ENCODE data around the gene HESX1.

The HESX1 gene

GRCh38 chr3:57160765-57161538, 38.8 kb downstream of the HESX1 start:
- no peaks in the 10 kb centered on the region for H3K9me3 ChIP-seq (ENCODE audit: control insufficient read depth, insufficient read depth, low read length)
- no peak overlapping the region for H3K27ac ChIP-seq (ENCODE audit: low read depth, low read length)
- no peaks in the 10 kb centered on the region for H4K20me1 ChIP-seq (ENCODE audit: control insufficient read depth, insufficient read depth, low read depth, low read length)
- no peaks in the 10 kb centered on the region for H3K9me2 ChIP-seq (replicated peaks; ENCODE audit: control insufficient read depth, low read length)
- peaks cover 6% of the 10 kb centered on the region; the same call in 1 of the 2 replicates for H3K4me1 ChIP-seq (ENCODE audit: control insufficient read depth, low read length)
- H3F3A ChIP-seq (ENCODE audit: control insufficient read depth, insufficient read depth): no peaks in the 10 kb centered on the region
- no peaks in the 10 kb centered on the region for H3K79me2 ChIP-seq (ENCODE audit: control insufficient read depth, low read length)
- no peak overlapping the region for H3K4me3 ChIP-seq (ENCODE audit: low read length)
- no peak overlapping the region for H3K4me2 ChIP-seq (ENCODE audit: low read length)
- H3K36me3 ChIP-seq (ENCODE audit: control insufficient read depth, low read length): no peaks in the 10 kb centered on the region
- TF ChIP-seq CTCF (IDR thresholded peaks at IDR 0.05; ENCODE audit: low read depth, low read length, poor library complexity, severe bottlenecking) (no peak), EZH2phosphoT487 (IDR thresholded peaks at IDR 0.05; ENCODE audit: borderline replicate concordance, low read length) (no peak)
- H3K27me3 ChIP-seq (ENCODE audit: control insufficient read depth, low read length): peaks cover 42% of the 10 kb centered on the region

DNA sequence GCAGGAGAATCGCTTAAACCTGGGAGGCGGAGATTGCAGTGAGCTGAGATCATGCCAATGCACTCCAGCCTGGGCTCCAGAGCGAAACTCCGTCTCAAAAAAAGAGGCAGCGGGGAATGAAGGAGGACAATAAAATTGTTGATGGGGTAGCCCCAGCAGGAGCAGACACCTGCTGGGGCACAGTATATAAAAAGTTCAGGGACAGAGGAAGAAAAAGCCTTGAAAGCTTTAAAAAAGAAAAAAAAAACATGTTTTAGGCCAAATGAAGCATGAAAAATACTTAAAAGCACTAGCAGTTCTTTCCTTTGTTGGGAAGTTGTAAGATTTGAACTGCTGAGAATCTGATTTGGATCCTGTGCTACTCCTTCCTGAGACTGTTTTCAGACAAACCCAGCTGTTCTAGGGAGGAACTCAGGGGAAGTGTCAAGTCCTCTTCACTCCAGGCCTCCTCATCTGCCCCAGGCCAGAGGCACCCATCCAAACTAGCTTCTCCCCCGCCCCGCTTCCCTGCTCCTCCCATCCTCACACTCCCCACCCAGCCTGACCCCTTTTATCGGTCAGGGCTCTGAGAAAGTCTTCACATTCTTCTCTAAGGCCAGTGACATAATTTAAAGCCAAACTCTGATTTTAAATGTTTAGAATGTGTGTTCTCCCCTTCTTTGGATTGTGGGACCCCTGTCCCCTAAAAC, 39.6 kb downstream of the HESX1 start:
- peaks cover 4% of the 10 kb centered on the region; the same call in 1 of the 2 replicates for H3K4me1 ChIP-seq (ENCODE audit: control insufficient read depth, low read length)

GRCh38 chr3:57158813-57159738, 40.7 kb downstream of the HESX1 start:
- no peaks in the 10 kb centered on the region for H3K36me3 ChIP-seq (ENCODE audit: control insufficient read depth, low read length)
- H3K27me3 ChIP-seq (ENCODE audit: control insufficient read depth, low read length): peaks cover 37% of the 10 kb centered on the region
- no peak overlapping the region for H3K4me2 ChIP-seq (ENCODE audit: low read length)
- no peaks in the 10 kb centered on the region for H3K79me2 ChIP-seq (ENCODE audit: control insufficient read depth, low read length)
- TF ChIP-seq EZH2phosphoT487 (IDR thresholded peaks at IDR 0.05; ENCODE audit: borderline replicate concordance, low read length): no peak
- TF ChIP-seq CTCF (IDR thresholded peaks at IDR 0.05; ENCODE audit: low read depth, low read length, poor library complexity, severe bottlenecking): no peak
- no peaks in the 10 kb centered on the region for H4K20me1 ChIP-seq (ENCODE audit: control insufficient read depth, insufficient read depth, low read depth, low read length)
- no peak overlapping the region for H3K27ac ChIP-seq (ENCODE audit: low read depth, low read length)
- H3K4me1 ChIP-seq (ENCODE audit: control insufficient read depth, low read length): no peaks in the 10 kb centered on the region
- no peaks in the 10 kb centered on the region for H3F3A ChIP-seq (ENCODE audit: control insufficient read depth, insufficient read depth)
- no peaks in the 10 kb centered on the region for H3K9me2 ChIP-seq (replicated peaks; ENCODE audit: control insufficient read depth, low read length)
- H3K9me3 ChIP-seq (ENCODE audit: control insufficient read depth, insufficient read depth, low read length): no peaks in the 10 kb centered on the region
- H3K4me3 ChIP-seq (ENCODE audit: low read length): no peak overlapping the region

More for the DNA sequence above, 39.6 kb downstream of the HESX1 start:
- Histone ChIP-seq H3K9me3 (ENCODE audit: control insufficient read depth, insufficient read depth, low read length) (no peaks in the 10 kb centered on the region), H3K27ac (ENCODE audit: low read depth, low read length) (no peak overlapping the region), H3K9me2 (replicated peaks; ENCODE audit: control insufficient read depth, low read length) (no peaks in the 10 kb centered on the region), H3K27me3 (ENCODE audit: control insufficient read depth, low read length) (peaks cover 41% of the 10 kb centered on the region), H3K36me3 (ENCODE audit: control insufficient read depth, low read length) (no peaks in the 10 kb centered on the region), H3K79me2 (ENCODE audit: control insufficient read depth, low read length) (no peaks in the 10 kb centered on the region), H3K4me2 (ENCODE audit: low read length) (no peak overlapping the region), H3K4me3 (ENCODE audit: low read length) (no peak overlapping the region), H4K20me1 (ENCODE audit: control insufficient read depth, insufficient read depth, low read depth, low read length) (no peaks in the 10 kb centered on the region), H3F3A (ENCODE audit: control insufficient read depth, insufficient read depth) (no peaks in the 10 kb centered on the region)
- no peak for TF ChIP-seq EZH2phosphoT487 (IDR thresholded peaks at IDR 0.05; ENCODE audit: borderline replicate concordance, low read length)
- no peak for TF ChIP-seq CTCF (IDR thresholded peaks at IDR 0.05; ENCODE audit: low read depth, low read length, poor library complexity, severe bottlenecking)
